Measurements from ENCODE around the gene SCNN1B.
"Not testable (repeated sequence)": the region's sequence is repeated elsewhere in the genome, so short reads cannot be mapped to it uniquely, and the experiment has no call there.

SCNN1B gene

DNA sequence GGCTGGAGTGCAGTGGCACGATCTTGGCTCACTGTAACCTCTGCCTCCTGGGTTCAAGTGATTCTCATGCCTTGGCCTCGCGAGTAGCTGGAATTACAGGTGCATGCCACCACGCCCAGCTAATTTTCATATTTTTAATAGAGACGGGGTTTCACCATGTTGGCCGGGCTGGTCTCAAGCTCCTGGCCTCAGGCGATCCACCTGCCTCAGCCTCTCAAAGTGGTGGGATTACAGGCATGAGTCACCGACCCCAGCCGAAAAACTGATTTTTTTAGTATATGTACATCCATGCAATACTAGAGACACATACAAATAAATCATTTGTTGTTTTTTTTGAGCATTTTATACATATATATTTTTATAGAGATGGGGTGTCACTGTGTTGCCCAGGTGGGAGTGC lies 79.6 kb downstream of the SCNN1B start:
- DNase-seq (ENCODE audit: low read depth, low spot score) = not testable (repeated sequence)

DNA sequence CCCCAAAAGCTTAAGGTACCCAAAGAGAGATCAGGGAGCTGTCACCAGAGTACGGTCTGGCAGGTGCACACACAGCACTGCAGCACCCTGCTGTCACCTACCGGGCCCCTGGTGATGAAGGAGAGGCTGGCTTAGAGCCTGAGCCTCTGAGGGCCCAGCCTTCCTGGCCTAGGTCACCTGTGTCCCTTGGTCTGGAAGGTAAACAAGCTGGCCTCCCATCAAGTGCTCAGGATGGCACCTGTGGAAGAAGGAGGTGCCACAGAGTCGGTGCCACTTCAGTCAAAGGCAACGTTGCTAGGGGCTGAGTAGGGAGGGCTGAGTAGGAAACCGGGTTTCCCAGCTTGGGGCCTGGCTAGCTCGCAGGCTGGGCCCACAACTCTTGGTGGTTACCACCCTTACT lies 80.2 kb downstream of the SCNN1B start:
- DNase-seq (ENCODE audit: low read depth, low spot score) = no peak

DNA sequence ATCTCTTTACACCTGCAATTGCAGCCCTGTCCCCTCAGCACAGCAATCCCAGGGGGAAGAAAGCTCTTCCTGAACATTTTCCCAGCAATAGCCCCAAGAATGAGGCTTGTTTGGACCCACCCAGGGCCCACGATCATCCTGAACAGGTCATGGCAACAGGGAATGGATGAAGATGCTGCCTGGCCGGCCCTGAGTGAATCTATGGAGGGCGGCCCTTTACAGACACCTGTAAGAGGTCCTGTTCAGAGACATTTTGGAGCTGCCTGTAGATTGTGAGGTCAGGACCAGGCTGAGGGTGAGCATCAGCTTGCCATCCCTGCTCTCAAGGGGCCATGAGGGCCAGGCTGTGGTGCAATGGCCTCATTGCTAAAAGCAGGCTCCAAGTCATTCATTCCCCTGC lies 81.8 kb downstream of the SCNN1B start:
- DNase-seq (ENCODE audit: low read depth, low spot score) = no peak

DNA sequence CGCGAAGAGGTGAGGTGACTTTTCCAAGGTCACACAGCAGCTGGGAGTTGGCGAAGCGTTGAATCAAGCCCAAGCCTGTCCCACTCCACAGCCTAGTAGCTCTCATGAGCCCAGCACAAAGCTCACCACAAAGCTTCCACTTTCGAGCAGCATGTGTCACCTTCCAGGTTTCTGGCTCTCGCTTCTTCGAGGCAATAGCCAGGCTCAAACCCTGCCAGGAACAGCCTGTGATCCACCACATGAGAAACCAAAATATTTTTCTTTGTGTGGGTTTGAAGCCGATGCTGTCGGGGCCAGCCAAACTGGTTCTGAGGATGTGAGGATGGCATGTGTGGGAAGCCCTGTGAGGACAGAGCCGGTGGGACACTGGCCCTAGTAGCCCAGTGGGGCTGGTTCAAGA lies 82.8 kb downstream of the SCNN1B start:
- DNase-seq (ENCODE audit: low read depth, low spot score) = no peak

DNA sequence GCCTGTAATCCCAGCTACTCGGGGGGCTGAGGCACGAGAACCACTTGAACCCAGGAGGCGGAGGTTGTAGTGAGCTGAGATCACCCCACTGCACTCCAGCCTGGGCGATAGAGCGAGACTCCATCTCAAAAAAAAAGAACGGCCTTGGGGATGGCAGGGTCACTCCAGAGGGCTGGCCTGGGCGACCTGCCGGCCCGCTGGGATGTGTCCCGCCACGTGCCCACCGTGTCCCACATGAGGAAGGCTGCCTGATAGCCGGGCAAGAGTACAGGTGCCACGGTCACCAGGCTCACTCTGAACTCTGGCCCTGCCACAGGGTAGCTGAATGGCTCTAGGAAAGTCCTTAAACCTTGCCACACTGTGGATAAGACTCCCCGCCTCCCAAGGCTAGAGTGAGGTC lies 83.3 kb downstream of the SCNN1B start:
- DNase-seq (ENCODE audit: low read depth, low spot score) = no peak

DNA sequence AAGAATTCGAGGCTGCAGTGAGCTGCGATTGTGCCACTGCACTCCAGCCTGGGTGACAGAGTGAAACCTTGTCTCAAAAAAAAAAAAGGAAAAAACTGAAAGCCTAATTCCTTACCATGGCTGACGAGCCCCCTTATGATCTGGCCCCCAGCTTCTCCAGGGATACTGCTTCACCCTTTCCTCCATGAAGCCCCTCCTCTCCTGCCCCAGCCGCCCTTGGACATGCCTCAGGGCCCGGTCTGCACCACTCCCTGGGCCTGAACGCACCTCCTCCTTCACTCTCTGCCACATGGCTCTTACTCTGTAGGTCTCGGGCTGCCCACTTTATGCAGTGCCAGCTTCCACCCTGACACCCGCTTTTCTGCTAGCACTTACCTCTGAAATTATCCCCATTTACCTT lies 85.6 kb downstream of the SCNN1B start:
- no peak for DNase-seq (ENCODE audit: low read depth, low spot score)

DNA sequence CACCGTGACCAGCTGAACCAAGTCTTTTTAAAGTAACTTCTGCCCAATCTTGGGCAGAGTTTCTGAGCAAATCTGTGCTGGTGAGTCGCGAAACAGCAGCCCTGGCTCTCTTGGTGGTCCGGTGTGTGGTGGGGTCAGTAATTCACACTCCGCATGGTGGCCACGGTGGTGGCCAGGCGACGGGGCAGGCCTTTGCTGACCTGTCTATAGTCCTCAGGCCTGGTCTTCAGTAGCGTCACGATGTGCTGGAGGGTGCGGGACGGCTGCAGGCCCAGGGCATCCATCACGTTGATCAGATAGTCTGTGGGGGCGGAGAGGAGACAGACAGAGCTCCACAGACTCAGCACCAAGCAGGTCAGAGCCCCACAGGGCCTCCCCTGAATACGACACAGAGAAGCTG lies 86.7 kb downstream of the SCNN1B start:
- no peak for DNase-seq (ENCODE audit: low read depth, low spot score)

DNA sequence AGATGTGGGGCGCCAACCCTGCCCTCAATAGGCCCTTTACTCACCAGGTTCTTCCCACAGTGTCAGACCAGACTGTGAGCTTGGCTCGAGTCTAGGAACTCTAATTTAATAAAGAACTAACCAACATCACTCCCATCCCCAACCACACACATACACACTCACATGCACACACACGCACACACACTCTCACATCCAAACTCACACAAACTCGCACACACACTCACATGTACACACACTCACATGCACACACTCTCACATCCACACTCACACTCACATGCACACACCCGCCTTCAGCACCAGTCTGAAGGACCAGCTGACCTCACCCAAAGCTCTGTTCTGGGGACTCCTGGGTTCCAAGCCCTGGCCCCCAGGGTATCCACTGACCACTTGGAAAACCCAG lies 87.1 kb downstream of the SCNN1B start:
- no peak for DNase-seq (ENCODE audit: low read depth, low spot score)

DNA sequence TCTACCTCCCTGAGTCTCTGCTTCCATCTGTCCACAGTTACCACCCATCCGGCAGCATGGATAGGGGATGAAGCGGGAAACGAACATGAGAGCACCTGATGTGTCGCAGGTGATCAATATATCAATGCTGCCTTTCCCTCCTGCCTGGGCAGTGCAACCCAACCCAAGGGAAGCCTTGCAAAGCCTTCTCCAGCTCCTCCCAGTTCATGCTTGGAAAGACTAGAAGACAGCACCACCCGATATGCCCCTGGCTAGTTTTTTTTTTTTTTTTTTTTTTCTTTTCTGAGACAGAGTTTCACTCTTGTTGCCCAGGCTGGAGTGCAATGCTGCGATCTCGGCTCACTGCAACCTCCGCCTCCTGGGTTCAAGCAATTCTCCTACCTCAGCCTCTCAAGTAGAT lies 87.8 kb downstream of the SCNN1B start:
- DNase-seq (ENCODE audit: low read depth, low spot score) = not testable (repeated sequence)

DNA sequence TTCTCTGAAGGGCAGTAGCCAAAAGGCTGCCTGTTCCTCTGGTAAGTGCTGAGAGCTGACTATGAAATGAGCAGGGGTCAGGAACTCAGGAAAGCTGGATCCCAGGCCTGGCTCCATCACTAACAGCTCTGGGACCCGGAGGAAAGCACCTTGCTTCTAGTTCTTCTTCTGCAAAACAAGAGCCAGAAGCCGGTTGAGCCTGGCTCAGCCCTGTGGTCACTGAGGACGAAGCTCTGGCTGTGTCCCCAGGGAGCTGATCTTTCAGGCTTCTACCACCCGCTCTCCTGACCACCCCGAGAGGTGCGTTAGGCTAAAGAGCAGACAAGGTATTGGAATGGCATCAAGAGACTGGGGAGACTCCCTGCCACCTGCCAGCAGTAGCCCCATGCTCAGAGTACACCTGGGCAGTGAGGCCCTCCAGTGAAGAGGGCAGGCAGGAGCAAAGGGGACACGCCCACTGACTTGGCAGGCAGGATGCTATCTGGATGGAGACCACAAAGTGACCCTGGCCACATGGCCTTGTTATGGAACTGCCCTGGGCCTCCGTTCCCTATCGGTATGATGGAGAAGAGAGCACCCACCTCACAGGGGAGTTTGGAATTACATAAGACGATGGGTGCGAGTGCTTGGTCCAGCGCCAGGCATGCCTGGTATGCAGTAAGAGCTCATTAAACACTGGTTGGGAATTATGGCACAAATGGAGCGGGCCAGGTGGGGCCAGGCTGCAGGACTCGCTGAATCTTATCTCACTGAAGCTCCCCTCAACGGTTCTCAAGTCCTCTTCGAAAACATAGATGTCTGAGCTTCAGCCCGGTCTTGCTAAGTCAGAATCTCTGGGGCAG lies 89.5 kb downstream of the SCNN1B start:
- DNase-seq (ENCODE audit: low read depth, low spot score) = no peak

DNA sequence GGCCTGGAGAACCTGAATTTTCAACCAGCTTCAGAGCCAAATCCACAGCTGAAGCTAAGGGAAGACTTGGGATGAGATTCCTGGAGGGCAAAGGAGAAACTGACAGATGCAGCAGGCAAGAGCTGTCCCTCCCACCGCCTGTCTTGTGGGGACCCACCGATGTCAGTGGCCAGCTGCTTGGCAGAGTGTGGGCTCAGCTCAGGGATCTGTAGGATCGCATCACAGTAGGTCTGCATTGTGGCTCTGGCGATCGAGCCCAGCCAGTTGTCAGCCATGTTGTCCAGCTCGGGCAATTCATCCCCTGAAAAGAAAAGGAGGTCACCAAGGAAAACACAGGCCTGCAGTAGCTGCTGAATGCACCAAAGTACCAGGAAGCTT lies 90.1 kb downstream of the SCNN1B start:
- DNase-seq (ENCODE audit: low read depth, low spot score) = no peak

DNA sequence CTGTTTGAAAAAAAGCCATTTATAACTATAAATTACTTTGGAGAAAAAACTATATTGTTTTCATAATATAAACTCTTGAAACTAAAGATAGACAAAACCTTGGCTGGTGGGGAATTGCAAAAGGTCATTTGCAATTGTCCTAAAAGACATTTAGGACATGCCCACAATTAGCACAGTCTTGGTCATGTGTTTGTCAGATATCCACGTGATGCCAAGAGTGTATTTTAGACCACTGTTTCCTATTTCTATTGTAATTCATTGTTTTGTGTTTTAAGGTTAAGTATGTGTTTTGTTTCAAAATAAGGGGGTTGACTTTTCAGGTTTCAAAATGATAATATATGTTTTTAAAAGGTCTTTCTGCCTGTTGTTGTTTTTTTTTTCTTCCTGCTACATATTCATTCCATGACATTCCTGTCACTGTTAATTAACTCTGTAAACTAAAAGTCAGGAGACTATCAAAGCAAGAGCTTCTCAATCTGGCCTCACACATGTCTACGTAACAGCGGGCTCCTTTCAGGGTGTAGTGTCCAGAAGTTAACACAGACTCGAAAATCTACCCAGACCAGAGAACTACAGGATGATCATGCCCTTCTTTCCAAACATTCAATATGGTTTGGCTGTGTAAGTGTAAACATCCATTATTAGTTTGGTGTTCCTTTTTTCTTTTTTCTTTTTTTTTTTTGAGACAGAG lies 92.2 kb downstream of the SCNN1B start:
- no peak for DNase-seq (ENCODE audit: low read depth, low spot score)

DNA sequence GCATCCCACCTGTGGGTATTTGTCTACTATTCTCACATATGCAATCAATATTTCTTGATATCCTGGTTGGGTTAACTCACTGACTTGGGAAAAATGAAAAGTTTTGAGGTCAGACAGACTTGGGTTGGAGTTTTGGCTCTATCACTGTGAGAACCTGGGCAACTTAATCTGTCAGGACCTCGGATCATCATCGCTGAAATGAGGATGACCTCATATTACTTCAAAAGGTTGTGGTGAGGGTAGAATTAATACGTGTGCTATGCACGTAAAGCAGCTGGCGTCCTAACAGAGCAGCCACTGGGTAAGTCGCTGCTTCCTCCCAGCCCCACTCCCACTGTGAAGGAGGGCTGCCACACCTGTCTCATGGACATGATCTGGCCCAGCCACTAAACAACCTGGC lies 93.6 kb downstream of the SCNN1B start:
- no peak for DNase-seq (ENCODE audit: low read depth, low spot score)

DNA sequence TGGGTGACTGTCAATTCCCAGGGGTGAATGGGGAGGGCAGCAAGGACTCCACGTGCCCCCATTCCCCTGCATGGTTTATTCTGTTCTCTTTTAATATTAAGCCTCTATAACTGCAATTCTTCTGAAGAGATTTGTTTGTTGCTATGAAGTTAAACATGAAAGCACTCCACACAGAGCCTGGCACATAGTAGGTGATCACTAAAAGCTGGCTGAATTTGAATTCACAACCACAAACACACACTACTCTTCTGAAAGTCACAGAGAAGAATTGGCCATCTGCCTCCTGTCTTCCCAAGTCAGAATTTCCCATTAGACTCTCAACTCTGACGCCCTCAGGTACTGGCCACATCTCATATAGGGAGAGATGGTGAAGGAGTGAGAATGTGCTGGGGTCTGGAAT lies 95.4 kb downstream of the SCNN1B start:
- DNase-seq (ENCODE audit: low read depth, low spot score) = no peak

DNA sequence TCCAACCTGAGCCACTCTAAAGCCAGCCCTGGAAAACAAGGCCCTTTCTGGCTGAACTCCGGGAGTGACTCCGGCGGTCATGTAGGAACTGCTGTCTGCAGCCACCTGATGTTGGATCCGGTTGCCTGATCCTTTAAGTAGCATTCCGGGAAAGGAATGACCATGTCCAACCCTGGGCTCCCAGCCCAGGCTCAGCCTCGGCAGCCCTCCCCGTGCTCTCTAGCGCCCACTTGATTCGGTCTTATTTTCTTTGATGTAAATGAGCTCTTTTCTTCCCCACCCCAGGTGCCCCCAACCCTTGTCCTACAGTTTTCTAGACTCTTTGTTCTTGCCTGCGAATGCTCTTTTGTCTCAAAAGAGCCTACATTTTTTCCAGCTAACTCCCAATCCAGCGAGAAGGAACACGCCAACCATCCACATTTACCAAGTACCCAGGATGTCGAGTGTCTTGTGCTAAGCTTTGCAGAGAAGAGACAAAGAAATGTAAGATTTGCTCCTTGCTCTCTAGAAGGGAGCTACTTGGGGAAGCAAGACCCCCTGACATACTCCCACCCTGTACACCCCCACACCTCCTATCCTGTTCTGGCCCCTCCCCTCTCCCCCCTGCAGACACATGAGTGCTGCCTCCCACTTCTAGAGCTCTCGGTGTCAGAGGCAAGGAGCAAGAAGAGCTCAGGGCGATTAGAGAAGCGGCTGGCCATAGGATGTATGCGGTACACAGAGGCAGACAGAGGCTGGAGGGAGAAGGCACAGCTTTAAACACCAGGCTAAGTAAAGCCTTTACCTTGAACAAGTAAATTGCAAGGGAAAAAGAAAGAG lies 97.1 kb downstream of the SCNN1B start:
- peak; percentile 78 for DNase-seq (ENCODE audit: low read depth, low spot score)

DNA sequence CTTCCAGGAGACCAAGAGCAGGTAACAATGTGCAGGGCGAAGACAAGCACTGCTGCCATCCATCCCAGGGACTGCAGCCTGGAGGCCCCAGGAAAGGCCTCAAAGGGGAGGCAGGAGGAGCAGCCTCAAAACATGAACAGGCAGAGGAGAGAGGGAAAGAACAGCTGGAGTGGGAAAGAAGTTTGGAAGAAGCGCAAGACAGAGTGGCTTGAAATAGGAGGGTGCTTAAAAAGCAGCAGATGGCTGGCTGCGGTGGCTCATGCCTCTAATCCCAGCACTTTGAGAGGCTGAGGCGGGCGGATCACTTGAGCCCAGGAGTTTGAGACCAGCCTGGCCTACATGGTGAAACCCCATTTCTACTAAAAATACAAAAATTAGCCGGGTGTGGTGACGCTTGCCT lies 98.3 kb downstream of the SCNN1B start:
- DNase-seq (ENCODE audit: low read depth, low spot score) = not testable (repeated sequence)

DNA sequence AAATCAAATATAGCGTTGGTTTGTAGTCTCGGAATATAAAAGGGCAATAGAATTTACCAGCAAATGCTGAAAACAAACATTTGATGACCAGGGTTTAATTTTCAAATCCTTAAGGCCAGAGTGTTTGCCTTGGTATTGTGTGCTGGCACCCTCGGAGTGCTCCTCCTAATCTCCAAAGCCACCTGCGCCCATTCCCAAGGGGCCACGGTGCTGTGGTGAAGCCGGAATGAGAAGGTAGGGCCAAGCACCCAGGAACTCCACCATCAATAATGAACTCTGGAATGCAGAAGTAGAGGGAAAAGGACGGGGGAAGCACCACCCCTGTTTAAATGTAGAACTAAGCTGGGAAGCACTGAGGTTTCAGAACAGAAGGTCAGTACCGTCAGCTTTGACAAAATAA lies 99.0 kb downstream of the SCNN1B start:
- DNase-seq (ENCODE audit: low read depth, low spot score) = no peak

DNA sequence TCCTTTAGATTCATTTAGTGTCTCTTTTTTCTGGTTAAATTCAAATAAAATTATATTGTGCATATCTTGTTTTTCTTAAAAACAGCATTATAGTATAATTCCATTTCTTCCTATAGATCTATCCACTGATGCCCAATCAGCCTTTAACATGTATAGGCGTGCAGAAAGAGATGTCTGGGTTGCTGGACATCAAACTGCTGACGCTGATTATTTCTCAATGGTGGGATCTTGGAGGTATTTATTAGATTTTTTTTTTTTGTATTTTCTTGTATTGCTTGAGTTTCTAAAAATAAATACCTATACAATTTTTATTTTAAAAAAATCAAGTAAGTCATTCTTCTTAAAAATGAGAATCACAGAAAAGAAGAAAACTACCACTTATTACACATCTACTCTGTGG lies 100.0 kb downstream of the SCNN1B start:
- DNase-seq (ENCODE audit: low read depth, low spot score) = no peak

DNA sequence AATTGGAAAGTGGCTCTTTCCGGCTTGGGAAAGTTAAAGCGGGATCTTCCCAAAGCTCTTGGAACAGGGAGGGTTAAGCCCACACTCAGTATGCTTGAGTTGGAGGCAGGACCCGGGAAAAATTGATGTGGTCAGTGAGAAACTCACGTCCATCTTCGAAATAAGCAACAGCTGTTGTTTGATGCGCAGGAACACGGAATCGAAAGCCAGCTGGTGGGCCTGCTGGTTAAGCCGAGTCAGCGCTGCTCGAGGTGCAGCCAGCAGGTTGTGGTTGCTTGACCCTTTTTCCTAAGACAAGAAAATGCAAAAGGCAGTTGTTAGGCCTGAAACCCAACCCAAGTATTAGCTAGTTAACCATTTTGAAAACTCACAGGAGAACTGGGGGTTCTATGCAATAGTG lies 101.4 kb downstream of the SCNN1B start:
- DNase-seq (ENCODE audit: low read depth, low spot score) = no peak

DNA sequence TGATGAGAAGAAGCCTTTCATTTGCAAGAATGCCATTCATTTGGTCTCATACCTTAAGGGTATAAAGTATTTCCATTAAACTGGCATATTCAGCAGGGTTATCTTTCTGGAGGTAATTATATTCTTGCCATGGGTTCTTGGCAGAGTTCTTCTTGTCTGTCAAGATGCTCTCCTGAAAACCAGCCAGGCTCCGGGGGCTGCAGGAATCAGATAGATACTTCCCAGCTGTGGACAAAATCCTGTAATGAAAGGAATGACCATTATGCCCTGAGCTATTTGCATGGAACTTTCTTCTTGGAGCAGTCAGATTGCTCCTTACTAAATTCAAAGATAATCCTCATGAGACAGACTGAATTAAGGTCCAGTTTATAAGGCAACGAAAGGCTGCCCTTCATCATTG lies 103.9 kb downstream of the SCNN1B start:
- no peak for DNase-seq (ENCODE audit: low read depth, low spot score)

DNA sequence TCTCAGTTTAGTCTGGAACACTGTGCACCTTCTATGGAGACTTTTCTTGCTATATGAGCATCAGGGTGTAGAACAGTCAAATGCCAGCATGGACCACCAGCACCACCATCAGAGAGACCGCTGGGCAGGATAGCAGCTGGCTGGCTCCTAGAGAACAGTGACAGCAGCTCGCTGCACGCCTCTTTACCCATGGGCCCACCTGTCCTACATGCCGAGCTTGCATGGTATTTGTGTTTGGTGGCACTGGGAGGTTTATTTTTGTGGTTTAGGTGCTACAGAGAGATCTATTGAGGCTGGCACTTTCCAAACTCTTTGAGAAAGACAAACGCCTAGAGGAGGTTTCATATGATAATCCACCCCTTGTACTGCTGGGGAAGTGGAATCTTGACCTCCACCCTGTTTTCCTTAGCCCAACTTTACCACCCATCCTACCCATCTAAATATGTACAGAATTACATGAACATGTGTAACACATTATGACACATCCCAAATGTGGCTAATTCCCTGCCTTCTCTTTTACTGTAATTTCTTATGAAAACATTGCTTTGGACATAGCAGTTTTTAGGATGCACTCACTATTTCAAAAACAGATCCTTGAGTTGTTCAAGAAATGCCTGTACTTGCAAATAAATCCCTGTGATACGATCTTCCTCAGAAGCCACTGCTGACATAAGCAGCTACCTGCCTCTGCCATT lies 104.6 kb downstream of the SCNN1B start:
- no peak for DNase-seq (ENCODE audit: low read depth, low spot score)
